Choroid plexus epithelial cell (primary cell): ENCODE data around the gene IDE.
A peak's percentile ranks its signal among the peaks of the same experiment; 100 is the strongest.

Source experiments
- DNase-seq: peaks from one replicate; pipeline ENCODE4 v3.0.0-alpha.2; 2010; ENCODE audit warnings: low read depth
- H3K4me3 ChIP-seq: 2 replicates; pipeline ENCODE4 v1.5.1; 2011; ENCODE audit warnings: low read depth, mild to moderate bottlenecking, control low read depth, low read length, moderate library complexity
- CTCF ChIP-seq: conservative IDR thresholded peaks from 2 replicates; pipeline ENCODE4 v1.5.1; 2011; ENCODE audit warnings: low read depth, mild to moderate bottlenecking, control low read depth, inconsistent platforms, low read length, moderate library complexity

The IDE gene

DNA sequence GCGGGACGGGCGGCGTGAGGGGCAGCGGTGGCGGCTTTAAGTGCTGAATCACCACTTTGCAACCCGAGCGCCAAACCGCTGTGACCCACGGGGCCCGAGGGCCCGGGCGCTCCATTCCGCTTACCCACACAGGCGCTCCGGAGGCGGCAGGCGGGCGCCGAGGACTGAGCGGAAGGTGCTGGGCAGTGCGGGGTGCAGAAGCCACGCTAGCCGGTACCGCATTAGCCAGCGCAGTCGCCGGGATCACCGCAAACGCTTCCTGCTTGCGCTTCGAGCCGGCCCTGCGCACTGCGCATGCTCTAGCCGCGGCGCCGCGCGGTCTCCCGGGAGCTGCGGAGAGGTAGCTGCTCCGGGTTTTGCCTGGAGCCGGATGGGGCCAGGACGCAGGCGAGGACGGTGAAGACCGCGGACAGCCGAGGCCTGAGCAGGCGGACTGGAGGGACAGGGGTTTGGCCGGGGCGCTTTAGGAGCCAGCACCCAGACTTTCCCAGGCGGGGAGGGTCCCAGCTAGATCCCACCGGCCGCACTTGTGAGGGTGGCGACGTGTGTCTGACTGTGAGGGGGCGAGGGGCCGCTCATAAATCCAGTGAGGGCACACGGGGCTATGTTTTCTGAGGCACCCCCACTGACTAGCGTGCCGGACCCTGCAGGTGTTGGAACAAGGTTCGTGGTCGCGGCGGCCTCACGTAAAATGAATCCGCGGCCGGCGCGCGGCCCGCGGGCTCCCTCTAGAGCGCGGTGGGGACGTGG is at the start of gene IDE:
Gene IDE, minus strand, starts transcription at position 296 of the 750 bp plus-strand sequence. Its CDS starts 74 bp downstream, at position 222.
- peak within 1 kb of the TSS; percentile 88 for H3K4me3 ChIP-seq
- TF ChIP-seq CTCF, result peak; percentile 90
- DNase-seq, result peak; percentile 92

DNA sequence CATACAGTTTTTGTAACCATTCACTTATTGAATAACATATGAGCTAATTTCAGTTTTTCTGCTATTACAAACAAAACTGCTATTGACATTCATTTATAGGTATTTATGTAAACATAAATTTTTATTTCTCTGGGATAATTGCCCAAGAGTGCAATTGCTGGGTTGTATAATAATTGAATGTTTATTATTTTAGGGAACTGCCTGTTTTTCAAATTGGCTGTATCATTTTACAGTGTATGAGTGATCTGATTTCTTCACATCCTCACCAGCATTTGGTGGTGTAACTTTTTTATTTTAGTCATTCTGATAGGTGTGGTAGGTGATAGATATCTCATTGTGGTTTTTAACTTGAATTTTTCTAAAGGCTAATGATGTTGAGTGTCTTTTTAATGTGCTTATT is 45.5 kb upstream of the IDE start:
- TF ChIP-seq CTCF, result no peak
- H3K4me3 ChIP-seq, result no peak overlapping the region
- DNase-seq, result no peak

DNA sequence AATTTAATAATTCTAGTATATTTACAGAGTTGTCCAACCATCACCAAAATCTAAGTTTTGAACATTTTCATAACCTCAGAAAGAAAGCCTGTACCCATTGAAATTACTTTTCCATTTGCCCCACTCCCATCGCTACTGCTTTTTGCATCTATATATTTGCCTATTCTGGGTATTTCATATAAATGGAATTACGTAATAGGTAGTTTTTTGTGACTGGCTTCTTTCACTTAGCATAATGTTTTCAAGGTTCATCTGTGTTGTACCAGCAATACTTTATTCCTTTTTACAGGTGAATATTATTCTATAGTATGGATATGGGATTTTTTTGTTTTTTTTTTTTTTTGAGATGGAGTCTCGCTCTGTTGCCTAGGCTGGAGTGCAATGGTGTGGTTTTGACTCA is 41.6 kb upstream of the IDE start:
- no peak overlapping the region for H3K4me3 ChIP-seq
- TF ChIP-seq CTCF, result no peak
- DNase-seq, result no peak

GRCh38 chr10:92604841-92605240 is 30.9 kb upstream of the IDE start:
- DNase-seq, result no peak
- no peak overlapping the region for H3K4me3 ChIP-seq
- TF ChIP-seq CTCF, result no peak

DNA sequence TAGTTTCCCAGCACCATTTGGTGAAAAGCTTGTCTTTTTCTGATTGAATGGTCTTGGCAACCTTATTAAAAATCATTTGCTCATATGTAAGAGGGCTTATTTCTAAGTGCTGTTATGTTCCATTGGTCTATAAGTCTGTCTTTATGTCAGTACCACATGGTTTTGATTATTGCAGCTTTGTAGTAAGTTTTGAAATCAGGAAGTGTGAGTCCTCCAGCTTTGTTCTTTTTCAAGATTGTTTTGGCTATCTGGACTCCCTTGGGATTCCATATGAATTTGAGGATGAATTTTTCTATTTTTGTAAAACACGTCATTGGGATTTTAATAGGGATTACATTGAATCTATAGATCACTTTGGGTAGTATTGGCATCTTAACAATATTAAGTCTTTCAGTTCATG is 24.4 kb upstream of the IDE start:
- DNase-seq, result peak; percentile 10
- TF ChIP-seq CTCF, result no peak
- no peak overlapping the region for H3K4me3 ChIP-seq

GRCh38 chr10:92595505-92595904 is 21.6 kb upstream of the IDE start:
- TF ChIP-seq CTCF, result no peak
- DNase-seq, result no peak
- no peak overlapping the region for H3K4me3 ChIP-seq
